ENCODE results near the gene KIF11.

- TF ChIP-seq POLR2A (IDR thresholded peaks at IDR 0.05): no peak
- TF ChIP-seq CTCF (IDR thresholded peaks at IDR 0.05): peak in 1 of 5 experiments; percentile 19
- no peak for TF ChIP-seq EP300 (IDR thresholded peaks at IDR 0.05)
These were observed 2.0 kb upstream of the KIF11 start for GRCh38 chr10:92590623-92591549.

All from tibial nerve (tissue), 4 donors.